HEK293 (cell line): ENCODE results near the gene ZBTB24.

Experiments
- GLI2 ChIP-seq: fragments of 450-650 bp; formaldehyde crosslinking; IDR thresholded peaks from 2 replicates; pipeline ENCODE4; 2017; ENCODE audit warnings: missing biosample characterization, missing genetic modification characterization, low read depth, borderline replicate concordance
- GLIS2 ChIP-seq: fragments of 450-650 bp; formaldehyde crosslinking; IDR thresholded peaks from 2 replicates; pipeline ENCODE4 v1.5.1; 2016; ENCODE audit warnings: missing biosample characterization, missing genetic modification characterization
- KLF10 ChIP-seq: fragments of 450-650 bp; IDR thresholded peaks from 2 replicates; pipeline ENCODE4 v1.5.1; 2018; ENCODE audit warnings: missing biosample characterization, mild to moderate bottlenecking, missing genetic modification characterization
- SETDB1 ChIP-seq: IDR thresholded peaks from one replicate; pipeline ENCODE4 v1.6.1; 2017; ENCODE audit warnings: mild to moderate bottlenecking, low read length, moderate library complexity, mixed read lengths; ENCODE audit not compliant: insufficient read length
- YY1 ChIP-seq: fragments of 450-650 bp; formaldehyde crosslinking; IDR thresholded peaks from 2 replicates; pipeline ENCODE4 v1.5.1; 2018; ENCODE audit warnings: missing biosample characterization, missing genetic modification characterization
- ZBTB48 ChIP-seq: fragments of 450-650 bp; formaldehyde crosslinking; IDR thresholded peaks from 2 replicates; pipeline ENCODE4 v1.5.1; 2016; ENCODE audit warnings: missing biosample characterization, missing genetic modification characterization
- ZFHX2 ChIP-seq: fragments of 450-650 bp; formaldehyde crosslinking; conservative IDR thresholded peaks from 2 replicates; pipeline ENCODE4 v1.5.1; 2016; ENCODE audit warnings: missing biosample characterization, missing genetic modification characterization
- ZNF274 ChIP-seq, 2 experiments: fragments of 200-500 bp in 1 of 2; fragments of 450-650 bp in 1 of 2; sonication (Bioruptor generic) in 1 of 2; formaldehyde crosslinking in 1 of 2; IDR thresholded peaks; 2 replicates each; pipeline versions ENCODE4 v1.5.1 to v1.6.1; 2014 to 2016; ENCODE audit warnings: borderline replicate concordance in 1 of 2, inconsistent platforms in 1 of 2, low read length in 1 of 2, missing biosample characterization in 1 of 2, missing genetic modification characterization in 1 of 2
- ZNF426 ChIP-seq: fragments of 450-650 bp; formaldehyde crosslinking; IDR thresholded peaks from 2 replicates; pipeline ENCODE4 v1.5.1; 2017; ENCODE audit warnings: missing biosample characterization, missing genetic modification characterization, mild to moderate bottlenecking, inconsistent platforms, moderate library complexity
- ZNF791 ChIP-seq: fragments of 450-650 bp; formaldehyde crosslinking; IDR thresholded peaks from 2 replicates; pipeline ENCODE4 v1.5.1; 2016; ENCODE audit warnings: missing biosample characterization, missing genetic modification characterization
- ZSCAN30 ChIP-seq: fragments of 450-650 bp; IDR thresholded peaks from 2 replicates; pipeline ENCODE4 v1.5.1; 2018; ENCODE audit warnings: missing biosample characterization, mild to moderate bottlenecking, missing genetic modification characterization, moderate library complexity
- TF ChIP-seq, protein P1 (sequence below): fragments of 450-650 bp; formaldehyde crosslinking; IDR thresholded peaks from 2 replicates; pipeline ENCODE4 v1.5.1; 2017; ENCODE audit warnings: missing biosample characterization, missing genetic modification characterization
- TF ChIP-seq, protein P2 (sequence below): fragments of 450-650 bp; formaldehyde crosslinking; IDR thresholded peaks from 2 replicates; pipeline ENCODE4 v1.5.1; 2016; ENCODE audit warnings: missing biosample characterization, missing genetic modification characterization
- TF ChIP-seq, protein P3 (sequence below): fragments of 450-650 bp; formaldehyde crosslinking; IDR thresholded peaks from 2 replicates; pipeline ENCODE4 v1.5.1; 2016; ENCODE audit warnings: missing biosample characterization, missing genetic modification characterization, low read depth
- TF ChIP-seq, protein P4 (sequence below): fragments of 450-650 bp; formaldehyde crosslinking; IDR thresholded peaks from 2 replicates; pipeline ENCODE4 v1.5.1; 2016; ENCODE audit warnings: missing biosample characterization, missing genetic modification characterization, borderline replicate concordance
- TF ChIP-seq, protein P5 (sequence below): fragments of 450-650 bp; formaldehyde crosslinking; IDR thresholded peaks from 2 replicates; pipeline ENCODE4 v1.5.1; 2016; ENCODE audit warnings: missing biosample characterization, missing genetic modification characterization, borderline replicate concordance
- TF ChIP-seq, protein P6 (sequence below): fragments of 450-650 bp; formaldehyde crosslinking; IDR thresholded peaks from 2 replicates; pipeline ENCODE4 v1.5.1; 2016; ENCODE audit warnings: missing biosample characterization, missing genetic modification characterization
- TF ChIP-seq, protein P7 (sequence below): fragments of 450-650 bp; IDR thresholded peaks from 2 replicates; pipeline ENCODE4 v1.5.1; 2018; ENCODE audit warnings: missing biosample characterization, mild to moderate bottlenecking, missing genetic modification characterization
- TF ChIP-seq, protein P8 (sequence below): fragments of 450-650 bp; formaldehyde crosslinking; IDR thresholded peaks from 2 replicates; pipeline ENCODE4 v1.5.1; 2016; ENCODE audit warnings: missing biosample characterization, missing genetic modification characterization

Gene ZBTB24

DNA sequence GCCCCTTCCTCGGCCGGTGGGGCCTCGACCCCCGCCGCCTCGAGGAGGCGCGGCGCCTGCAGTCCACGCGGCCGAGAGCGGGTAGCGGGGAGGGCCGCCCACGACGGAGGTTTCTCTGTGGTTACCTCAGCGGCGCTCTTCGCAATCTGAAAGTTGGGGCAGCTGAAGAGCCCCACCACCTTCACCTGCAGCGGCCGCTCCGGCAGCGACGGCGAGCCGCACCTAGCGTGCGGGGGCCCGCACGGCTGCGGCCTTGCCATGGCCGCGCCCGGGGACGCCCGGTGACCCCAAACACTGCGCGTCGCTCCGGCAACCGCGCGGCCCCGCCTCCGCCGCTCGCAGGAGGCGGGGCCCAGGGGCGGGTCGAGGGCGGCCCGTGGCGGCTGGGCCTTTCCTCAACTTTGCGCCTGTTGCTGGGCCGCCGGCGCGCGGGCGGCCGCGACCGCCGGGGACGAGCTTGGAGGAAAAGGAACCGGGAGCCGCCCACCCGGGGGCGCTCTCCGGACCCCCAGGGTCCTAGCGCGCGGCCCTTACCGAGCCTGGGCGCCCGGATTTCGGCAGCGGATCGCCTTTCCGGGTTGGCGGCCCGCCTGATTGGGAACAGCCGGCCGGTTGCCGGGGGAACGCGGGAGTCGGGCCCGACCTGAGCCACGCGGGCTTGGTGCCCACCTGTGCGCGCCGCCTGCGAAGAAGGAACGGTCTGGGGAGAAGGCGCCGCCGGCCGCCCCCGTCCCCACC is 42.5 kb downstream of the ZBTB24 start, which contains the start of the genes PPIL6 and SMPD2 (continued):
- TF ChIP-seq, protein P1, sequence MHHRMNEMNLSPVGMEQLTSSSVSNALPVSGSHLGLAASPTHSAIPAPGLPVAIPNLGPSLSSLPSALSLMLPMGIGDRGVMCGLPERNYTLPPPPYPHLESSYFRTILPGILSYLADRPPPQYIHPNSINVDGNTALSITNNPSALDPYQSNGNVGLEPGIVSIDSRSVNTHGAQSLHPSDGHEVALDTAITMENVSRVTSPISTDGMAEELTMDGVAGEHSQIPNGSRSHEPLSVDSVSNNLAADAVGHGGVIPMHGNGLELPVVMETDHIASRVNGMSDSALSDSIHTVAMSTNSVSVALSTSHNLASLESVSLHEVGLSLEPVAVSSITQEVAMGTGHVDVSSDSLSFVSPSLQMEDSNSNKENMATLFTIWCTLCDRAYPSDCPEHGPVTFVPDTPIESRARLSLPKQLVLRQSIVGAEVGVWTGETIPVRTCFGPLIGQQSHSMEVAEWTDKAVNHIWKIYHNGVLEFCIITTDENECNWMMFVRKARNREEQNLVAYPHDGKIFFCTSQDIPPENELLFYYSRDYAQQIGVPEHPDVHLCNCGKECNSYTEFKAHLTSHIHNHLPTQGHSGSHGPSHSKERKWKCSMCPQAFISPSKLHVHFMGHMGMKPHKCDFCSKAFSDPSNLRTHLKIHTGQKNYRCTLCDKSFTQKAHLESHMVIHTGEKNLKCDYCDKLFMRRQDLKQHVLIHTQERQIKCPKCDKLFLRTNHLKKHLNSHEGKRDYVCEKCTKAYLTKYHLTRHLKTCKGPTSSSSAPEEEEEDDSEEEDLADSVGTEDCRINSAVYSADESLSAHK (tag by site-specific recombination), result no peak
- TF ChIP-seq KLF10, result peak; percentile 90
- TF ChIP-seq ZSCAN30 (tag by site-specific recombination), result peak; percentile 69
- TF ChIP-seq ZBTB48 (tag by site-specific recombination), result no peak; the same call in 1 of the 2 replicates
- TF ChIP-seq, protein P2, sequence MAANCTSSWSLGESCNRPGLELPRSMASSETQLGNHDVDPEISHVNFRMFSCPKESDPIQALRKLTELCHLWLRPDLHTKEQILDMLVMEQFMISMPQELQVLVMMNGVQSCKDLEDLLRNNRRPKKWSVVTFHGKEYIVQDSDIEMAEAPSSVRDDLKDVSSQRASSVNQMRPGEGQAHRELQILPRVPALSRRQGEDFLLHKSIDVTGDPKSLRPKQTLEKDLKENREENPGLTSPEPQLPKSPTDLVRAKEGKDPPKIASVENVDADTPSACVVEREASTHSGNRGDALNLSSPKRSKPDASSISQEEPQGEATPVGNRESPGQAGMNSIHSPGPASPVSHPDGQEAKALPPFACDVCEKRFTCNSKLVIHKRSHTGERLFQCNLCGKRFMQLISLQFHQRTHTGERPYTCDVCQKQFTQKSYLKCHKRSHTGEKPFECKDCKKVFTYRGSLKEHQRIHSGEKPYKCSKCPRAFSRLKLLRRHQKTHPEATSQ (tag by site-specific recombination), result peak; percentile 70; the same call in 1 of the 2 replicates
- no peak for TF ChIP-seq ZNF274 (IDR thresholded peaks at IDR 0.05; ENCODE audit: low read length)
- no peak for TF ChIP-seq ZNF274 (tag by site-specific recombination; IDR thresholded peaks at IDR 0.05; ENCODE audit: borderline replicate concordance)
- TF ChIP-seq SETDB1, result no peak
- no peak for TF ChIP-seq ZNF791 (tag by site-specific recombination)
- TF ChIP-seq YY1 (tag by site-specific recombination), result peak; percentile 64
- peak; percentile 70 for TF ChIP-seq GLIS2 (tag by site-specific recombination)
- TF ChIP-seq, protein P3, sequence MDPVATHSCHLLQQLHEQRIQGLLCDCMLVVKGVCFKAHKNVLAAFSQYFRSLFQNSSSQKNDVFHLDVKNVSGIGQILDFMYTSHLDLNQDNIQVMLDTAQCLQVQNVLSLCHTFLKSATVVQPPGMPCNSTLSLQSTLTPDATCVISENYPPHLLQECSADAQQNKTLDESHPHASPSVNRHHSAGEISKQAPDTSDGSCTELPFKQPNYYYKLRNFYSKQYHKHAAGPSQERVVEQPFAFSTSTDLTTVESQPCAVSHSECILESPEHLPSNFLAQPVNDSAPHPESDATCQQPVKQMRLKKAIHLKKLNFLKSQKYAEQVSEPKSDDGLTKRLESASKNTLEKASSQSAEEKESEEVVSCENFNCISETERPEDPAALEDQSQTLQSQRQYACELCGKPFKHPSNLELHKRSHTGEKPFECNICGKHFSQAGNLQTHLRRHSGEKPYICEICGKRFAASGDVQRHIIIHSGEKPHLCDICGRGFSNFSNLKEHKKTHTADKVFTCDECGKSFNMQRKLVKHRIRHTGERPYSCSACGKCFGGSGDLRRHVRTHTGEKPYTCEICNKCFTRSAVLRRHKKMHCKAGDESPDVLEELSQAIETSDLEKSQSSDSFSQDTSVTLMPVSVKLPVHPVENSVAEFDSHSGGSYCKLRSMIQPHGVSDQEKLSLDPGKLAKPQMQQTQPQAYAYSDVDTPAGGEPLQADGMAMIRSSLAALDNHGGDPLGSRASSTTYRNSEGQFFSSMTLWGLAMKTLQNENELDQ (tag by site-specific recombination), result no peak
- TF ChIP-seq, protein P4, sequence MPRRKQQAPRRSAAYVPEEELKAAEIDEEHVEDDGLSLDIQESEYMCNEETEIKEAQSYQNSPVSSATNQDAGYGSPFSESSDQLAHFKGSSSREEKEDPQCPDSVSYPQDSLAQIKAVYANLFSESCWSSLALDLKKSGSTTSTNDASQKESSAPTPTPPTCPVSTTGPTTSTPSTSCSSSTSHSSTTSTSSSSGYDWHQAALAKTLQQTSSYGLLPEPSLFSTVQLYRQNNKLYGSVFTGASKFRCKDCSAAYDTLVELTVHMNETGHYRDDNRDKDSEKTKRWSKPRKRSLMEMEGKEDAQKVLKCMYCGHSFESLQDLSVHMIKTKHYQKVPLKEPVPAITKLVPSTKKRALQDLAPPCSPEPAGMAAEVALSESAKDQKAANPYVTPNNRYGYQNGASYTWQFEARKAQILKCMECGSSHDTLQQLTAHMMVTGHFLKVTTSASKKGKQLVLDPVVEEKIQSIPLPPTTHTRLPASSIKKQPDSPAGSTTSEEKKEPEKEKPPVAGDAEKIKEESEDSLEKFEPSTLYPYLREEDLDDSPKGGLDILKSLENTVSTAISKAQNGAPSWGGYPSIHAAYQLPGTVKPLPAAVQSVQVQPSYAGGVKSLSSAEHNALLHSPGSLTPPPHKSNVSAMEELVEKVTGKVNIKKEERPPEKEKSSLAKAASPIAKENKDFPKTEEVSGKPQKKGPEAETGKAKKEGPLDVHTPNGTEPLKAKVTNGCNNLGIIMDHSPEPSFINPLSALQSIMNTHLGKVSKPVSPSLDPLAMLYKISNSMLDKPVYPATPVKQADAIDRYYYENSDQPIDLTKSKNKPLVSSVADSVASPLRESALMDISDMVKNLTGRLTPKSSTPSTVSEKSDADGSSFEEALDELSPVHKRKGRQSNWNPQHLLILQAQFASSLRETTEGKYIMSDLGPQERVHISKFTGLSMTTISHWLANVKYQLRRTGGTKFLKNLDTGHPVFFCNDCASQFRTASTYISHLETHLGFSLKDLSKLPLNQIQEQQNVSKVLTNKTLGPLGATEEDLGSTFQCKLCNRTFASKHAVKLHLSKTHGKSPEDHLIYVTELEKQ (tag by site-specific recombination), result no peak
- TF ChIP-seq, protein P5, sequence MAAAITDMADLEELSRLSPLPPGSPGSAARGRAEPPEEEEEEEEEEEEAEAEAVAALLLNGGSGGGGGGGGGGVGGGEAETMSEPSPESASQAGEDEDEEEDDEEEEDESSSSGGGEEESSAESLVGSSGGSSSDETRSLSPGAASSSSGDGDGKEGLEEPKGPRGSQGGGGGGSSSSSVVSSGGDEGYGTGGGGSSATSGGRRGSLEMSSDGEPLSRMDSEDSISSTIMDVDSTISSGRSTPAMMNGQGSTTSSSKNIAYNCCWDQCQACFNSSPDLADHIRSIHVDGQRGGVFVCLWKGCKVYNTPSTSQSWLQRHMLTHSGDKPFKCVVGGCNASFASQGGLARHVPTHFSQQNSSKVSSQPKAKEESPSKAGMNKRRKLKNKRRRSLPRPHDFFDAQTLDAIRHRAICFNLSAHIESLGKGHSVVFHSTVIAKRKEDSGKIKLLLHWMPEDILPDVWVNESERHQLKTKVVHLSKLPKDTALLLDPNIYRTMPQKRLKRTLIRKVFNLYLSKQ (tag by site-specific recombination), result no peak
- no peak for TF ChIP-seq GLI2
- TF ChIP-seq, protein P6, sequence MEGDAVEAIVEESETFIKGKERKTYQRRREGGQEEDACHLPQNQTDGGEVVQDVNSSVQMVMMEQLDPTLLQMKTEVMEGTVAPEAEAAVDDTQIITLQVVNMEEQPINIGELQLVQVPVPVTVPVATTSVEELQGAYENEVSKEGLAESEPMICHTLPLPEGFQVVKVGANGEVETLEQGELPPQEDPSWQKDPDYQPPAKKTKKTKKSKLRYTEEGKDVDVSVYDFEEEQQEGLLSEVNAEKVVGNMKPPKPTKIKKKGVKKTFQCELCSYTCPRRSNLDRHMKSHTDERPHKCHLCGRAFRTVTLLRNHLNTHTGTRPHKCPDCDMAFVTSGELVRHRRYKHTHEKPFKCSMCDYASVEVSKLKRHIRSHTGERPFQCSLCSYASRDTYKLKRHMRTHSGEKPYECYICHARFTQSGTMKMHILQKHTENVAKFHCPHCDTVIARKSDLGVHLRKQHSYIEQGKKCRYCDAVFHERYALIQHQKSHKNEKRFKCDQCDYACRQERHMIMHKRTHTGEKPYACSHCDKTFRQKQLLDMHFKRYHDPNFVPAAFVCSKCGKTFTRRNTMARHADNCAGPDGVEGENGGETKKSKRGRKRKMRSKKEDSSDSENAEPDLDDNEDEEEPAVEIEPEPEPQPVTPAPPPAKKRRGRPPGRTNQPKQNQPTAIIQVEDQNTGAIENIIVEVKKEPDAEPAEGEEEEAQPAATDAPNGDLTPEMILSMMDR (tag by site-specific recombination), result peak; percentile 59; the same call in 1 of the 2 replicates
- TF ChIP-seq ZFHX2 (tag by site-specific recombination), result peak; percentile 56
- TF ChIP-seq, protein P7, sequence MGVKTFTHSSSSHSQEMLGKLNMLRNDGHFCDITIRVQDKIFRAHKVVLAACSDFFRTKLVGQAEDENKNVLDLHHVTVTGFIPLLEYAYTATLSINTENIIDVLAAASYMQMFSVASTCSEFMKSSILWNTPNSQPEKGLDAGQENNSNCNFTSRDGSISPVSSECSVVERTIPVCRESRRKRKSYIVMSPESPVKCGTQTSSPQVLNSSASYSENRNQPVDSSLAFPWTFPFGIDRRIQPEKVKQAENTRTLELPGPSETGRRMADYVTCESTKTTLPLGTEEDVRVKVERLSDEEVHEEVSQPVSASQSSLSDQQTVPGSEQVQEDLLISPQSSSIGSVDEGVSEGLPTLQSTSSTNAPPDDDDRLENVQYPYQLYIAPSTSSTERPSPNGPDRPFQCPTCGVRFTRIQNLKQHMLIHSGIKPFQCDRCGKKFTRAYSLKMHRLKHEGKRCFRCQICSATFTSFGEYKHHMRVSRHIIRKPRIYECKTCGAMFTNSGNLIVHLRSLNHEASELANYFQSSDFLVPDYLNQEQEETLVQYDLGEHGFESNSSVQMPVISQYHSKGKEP (tag by site-specific recombination), result 0 out of 2 replicates have a peak, but pooled peaks have one; percentile 60
- TF ChIP-seq ZNF426 (tag by site-specific recombination), result no peak
- TF ChIP-seq, protein P8, sequence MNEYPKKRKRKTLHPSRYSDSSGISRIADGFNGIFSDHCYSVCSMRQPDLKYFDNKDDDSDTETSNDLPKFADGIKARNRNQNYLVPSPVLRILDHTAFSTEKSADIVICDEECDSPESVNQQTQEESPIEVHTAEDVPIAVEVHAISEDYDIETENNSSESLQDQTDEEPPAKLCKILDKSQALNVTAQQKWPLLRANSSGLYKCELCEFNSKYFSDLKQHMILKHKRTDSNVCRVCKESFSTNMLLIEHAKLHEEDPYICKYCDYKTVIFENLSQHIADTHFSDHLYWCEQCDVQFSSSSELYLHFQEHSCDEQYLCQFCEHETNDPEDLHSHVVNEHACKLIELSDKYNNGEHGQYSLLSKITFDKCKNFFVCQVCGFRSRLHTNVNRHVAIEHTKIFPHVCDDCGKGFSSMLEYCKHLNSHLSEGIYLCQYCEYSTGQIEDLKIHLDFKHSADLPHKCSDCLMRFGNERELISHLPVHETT (tag by site-specific recombination), result no peak
